Activated naive CD8-positive, alpha-beta T cell (primary cell): ENCODE results near the gene DICER1.

ENCODE experiments used
- H3K27ac Mint-ChIP-seq: one replicate; pipeline ENCODE4 v1.8.0; 2021; ENCODE audit warnings: mixed read lengths
- H3K27me3 Mint-ChIP-seq: one replicate; pipeline ENCODE4 v1.8.0; 2021; ENCODE audit warnings: mixed read lengths
- H3K36me3 Mint-ChIP-seq: one replicate; pipeline ENCODE4 v1.8.0; 2021; ENCODE audit warnings: mixed read lengths
- H3K4me1 Mint-ChIP-seq: one replicate; pipeline ENCODE4 v1.8.0; 2021; ENCODE audit warnings: low read depth, mixed read lengths
- H3K4me3 Mint-ChIP-seq: one replicate; pipeline ENCODE4 v1.8.0; 2021; ENCODE audit warnings: mild to moderate bottlenecking, mixed read lengths
- H3K9me3 Mint-ChIP-seq: one replicate; pipeline ENCODE4 v1.8.0; 2021; ENCODE audit warnings: low read depth, mixed read lengths

Gene DICER1

GRCh38 chr14:95046711-95047681, 110.3 kb downstream of the DICER1 start:
- Mint-ChIP-seq H3K27ac (no peak overlapping the region), H3K27me3 (peaks cover 8% of the 10 kb centered on the region), H3K36me3 (no peaks in the 10 kb centered on the region), H3K9me3 (no peaks in the 10 kb centered on the region), H3K4me1 (no peaks in the 10 kb centered on the region), H3K4me3 (no peak overlapping the region)

- Mint-ChIP-seq H3K27ac (no peak overlapping the region), H3K4me1 (no peaks in the 10 kb centered on the region), H3K4me3 (no peak overlapping the region), H3K27me3 (peaks cover 10% of the 10 kb centered on the region), H3K36me3 (no peaks in the 10 kb centered on the region), H3K9me3 (no peaks in the 10 kb centered on the region)
Observed at GRCh38 chr14:95045836-95046430, 111.4 kb downstream of the DICER1 start.

GRCh38 chr14:95045106-95045701, 112.1 kb downstream of the DICER1 start:
- no peak overlapping the region for H3K27ac Mint-ChIP-seq
- H3K27me3 Mint-ChIP-seq, result peaks cover 10% of the 10 kb centered on the region
- no peak overlapping the region for H3K4me3 Mint-ChIP-seq
- no peaks in the 10 kb centered on the region for H3K4me1 Mint-ChIP-seq
- H3K9me3 Mint-ChIP-seq, result no peaks in the 10 kb centered on the region
- H3K36me3 Mint-ChIP-seq, result no peaks in the 10 kb centered on the region

- H3K4me3 Mint-ChIP-seq, result no peak overlapping the region
- no peaks in the 10 kb centered on the region for H3K9me3 Mint-ChIP-seq
- H3K4me1 Mint-ChIP-seq, result no peaks in the 10 kb centered on the region
- H3K27me3 Mint-ChIP-seq, result peaks cover 11% of the 10 kb centered on the region
- H3K27ac Mint-ChIP-seq, result no peak overlapping the region
- H3K36me3 Mint-ChIP-seq, result no peaks in the 10 kb centered on the region
Observed at GRCh38 chr14:95044463-95045105, 112.7 kb downstream of the DICER1 start.

- H3K4me3 Mint-ChIP-seq, result no peak overlapping the region
- H3K27me3 Mint-ChIP-seq, result peaks cover 10% of the 10 kb centered on the region
- no peaks in the 10 kb centered on the region for H3K9me3 Mint-ChIP-seq
- H3K36me3 Mint-ChIP-seq, result no peaks in the 10 kb centered on the region
- H3K4me1 Mint-ChIP-seq, result no peaks in the 10 kb centered on the region
- H3K27ac Mint-ChIP-seq, result no peak overlapping the region
Observed at GRCh38 chr14:95043732-95044462, 113.4 kb downstream of the DICER1 start.

- Mint-ChIP-seq H3K27me3 (peaks cover 7% of the 10 kb centered on the region), H3K36me3 (no peaks in the 10 kb centered on the region), H3K27ac (no peak overlapping the region), H3K4me1 (no peaks in the 10 kb centered on the region), H3K4me3 (no peak overlapping the region), H3K9me3 (no peaks in the 10 kb centered on the region)
Observed at GRCh38 chr14:95043314-95043713, 114.0 kb downstream of the DICER1 start.

GRCh38 chr14:95041477-95042020, 115.8 kb downstream of the DICER1 start:
- no peak overlapping the region for H3K27ac Mint-ChIP-seq
- no peak overlapping the region for H3K4me3 Mint-ChIP-seq
- no peaks in the 10 kb centered on the region for H3K36me3 Mint-ChIP-seq
- H3K27me3 Mint-ChIP-seq, result peaks cover 5% of the 10 kb centered on the region
- H3K9me3 Mint-ChIP-seq, result no peaks in the 10 kb centered on the region
- H3K4me1 Mint-ChIP-seq, result no peaks in the 10 kb centered on the region

- Mint-ChIP-seq H3K36me3 (no peaks in the 10 kb centered on the region), H3K27me3 (peaks cover 5% of the 10 kb centered on the region), H3K4me3 (no peak overlapping the region), H3K9me3 (no peaks in the 10 kb centered on the region), H3K27ac (no peak overlapping the region), H3K4me1 (no peaks in the 10 kb centered on the region)
Observed at GRCh38 chr14:95040708-95041476, 116.4 kb downstream of the DICER1 start.

GRCh38 chr14:95039993-95040348, 117.4 kb downstream of the DICER1 start:
- Mint-ChIP-seq H3K27me3 (peaks cover 10% of the 10 kb centered on the region), H3K9me3 (no peaks in the 10 kb centered on the region), H3K27ac (no peak overlapping the region), H3K4me3 (no peak overlapping the region), H3K4me1 (no peaks in the 10 kb centered on the region), H3K36me3 (no peaks in the 10 kb centered on the region)

- H3K27ac Mint-ChIP-seq, result no peak overlapping the region
- H3K27me3 Mint-ChIP-seq, result peaks cover 10% of the 10 kb centered on the region
- H3K9me3 Mint-ChIP-seq, result no peaks in the 10 kb centered on the region
- no peak overlapping the region for H3K4me3 Mint-ChIP-seq
- no peaks in the 10 kb centered on the region for H3K36me3 Mint-ChIP-seq
- H3K4me1 Mint-ChIP-seq, result no peaks in the 10 kb centered on the region
Observed at GRCh38 chr14:95039259-95039992, 117.9 kb downstream of the DICER1 start.

GRCh38 chr14:95038521-95039250, 118.6 kb downstream of the DICER1 start:
- no peak overlapping the region for H3K4me3 Mint-ChIP-seq
- no peaks in the 10 kb centered on the region for H3K36me3 Mint-ChIP-seq
- no peaks in the 10 kb centered on the region for H3K9me3 Mint-ChIP-seq
- no peaks in the 10 kb centered on the region for H3K4me1 Mint-ChIP-seq
- no peak overlapping the region for H3K27ac Mint-ChIP-seq
- peaks cover 13% of the 10 kb centered on the region for H3K27me3 Mint-ChIP-seq

GRCh38 chr14:95037273-95037672, 120.1 kb downstream of the DICER1 start:
- H3K4me1 Mint-ChIP-seq, result no peaks in the 10 kb centered on the region

More at GRCh38 chr14:95037273-95037672, 120.1 kb downstream of the DICER1 start:
- Mint-ChIP-seq H3K27ac (no peak overlapping the region), H3K9me3 (peaks cover 3% of the 10 kb centered on the region), H3K36me3 (peaks cover 1% of the 10 kb centered on the region), H3K4me3 (no peak overlapping the region), H3K27me3 (peaks cover 13% of the 10 kb centered on the region)
